ENCODE results near the gene TMEM151B.

The TMEM151B gene

GRCh38 chr6:44224965-44225305 lies 45.3 kb upstream of the TMEM151B start:
- TF ChIP-seq EZH2 (IDR thresholded peaks at IDR 0.05) (no peak), POLR2AphosphoS5 (IDR thresholded peaks at IDR 0.05; ENCODE audit: borderline replicate concordance, low read depth, low read length) (no peak), FOXP2 (optimal IDR thresholded peaks at IDR 0.05; ENCODE audit: control extremely low read depth, extremely low read length, insufficient read depth) (no peak)
- Histone ChIP-seq H3K36me3 (ENCODE audit: insufficient read depth, low read length) (peaks cover 18% of the 10 kb centered on the region; the same call in 1 of the 2 replicates), H3K9ac (ENCODE audit: insufficient read length) (peak overlapping the region; percentile 65), H3K9me3 (ENCODE audit: low read depth, low read length) (no peaks in the 10 kb centered on the region), H3K27ac (no peak overlapping the region), H3K4me3 (peak overlapping the region; percentile 86)
- no peak for DNase-seq (ENCODE audit: low read depth, low spot score)

- peak overlapping the region; percentile 50; the same call in 1 of the 2 replicates for H3K27ac ChIP-seq
- TF ChIP-seq FOXP2 (optimal IDR thresholded peaks at IDR 0.05; ENCODE audit: control extremely low read depth, extremely low read length, insufficient read depth) (no peak), POLR2AphosphoS5 (IDR thresholded peaks at IDR 0.05; ENCODE audit: borderline replicate concordance, low read depth, low read length) (no peak)
- H3K9ac ChIP-seq (ENCODE audit: insufficient read length): peak overlapping the region; percentile 41
- no peak for DNase-seq (ENCODE audit: low read depth, low spot score)
- peaks cover 26% of the 10 kb centered on the region; the same call in 1 of the 2 replicates for H3K36me3 ChIP-seq (ENCODE audit: insufficient read depth, low read length)
- no peaks in the 10 kb centered on the region for H3K9me3 ChIP-seq (ENCODE audit: low read depth, low read length)
- H3K4me3 ChIP-seq: peak overlapping the region; percentile 24; the same call in 1 of the 2 replicates
These were observed 44.5 kb upstream of the TMEM151B start for GRCh38 chr6:44225579-44226325.

GRCh38 chr6:44226368-44227147 lies 43.7 kb upstream of the TMEM151B start:
- peaks cover 34% of the 10 kb centered on the region; the same call in 1 of the 2 replicates for H3K36me3 ChIP-seq (ENCODE audit: insufficient read depth, low read length)
- TF ChIP-seq EZH2 (IDR thresholded peaks at IDR 0.05) (no peak), FOXP2 (optimal IDR thresholded peaks at IDR 0.05; ENCODE audit: control extremely low read depth, extremely low read length, insufficient read depth) (no peak), POLR2AphosphoS5 (IDR thresholded peaks at IDR 0.05; ENCODE audit: borderline replicate concordance, low read depth, low read length) (no peak)
- H3K27ac ChIP-seq: peak overlapping the region; percentile 50; the same call in 1 of the 2 replicates
- H3K9ac ChIP-seq (ENCODE audit: insufficient read length): peak overlapping the region; percentile 41
- no peaks in the 10 kb centered on the region for H3K9me3 ChIP-seq (ENCODE audit: low read depth, low read length)
- no peak for DNase-seq (ENCODE audit: low read depth, low spot score)
- H3K4me3 ChIP-seq: no peak overlapping the region

- Histone ChIP-seq H3K27ac (peak overlapping the region; percentile 7; the same call in 1 of the 2 replicates), H3K9me3 (ENCODE audit: low read depth, low read length) (no peaks in the 10 kb centered on the region), H3K36me3 (ENCODE audit: insufficient read depth, low read length) (peaks cover 40% of the 10 kb centered on the region), H3K4me3 (no peak overlapping the region), H3K9ac (ENCODE audit: insufficient read length) (no peak overlapping the region)
- no peak for DNase-seq (ENCODE audit: low read depth, low spot score)
- TF ChIP-seq FOXP2 (optimal IDR thresholded peaks at IDR 0.05; ENCODE audit: control extremely low read depth, extremely low read length, insufficient read depth) (no peak), POLR2AphosphoS5 (IDR thresholded peaks at IDR 0.05; ENCODE audit: borderline replicate concordance, low read depth, low read length) (no peak), EZH2 (IDR thresholded peaks at IDR 0.05) (no peak)
These were observed 43.0 kb upstream of the TMEM151B start for GRCh38 chr6:44227148-44227793.

- TF ChIP-seq FOXP2 (optimal IDR thresholded peaks at IDR 0.05; ENCODE audit: control extremely low read depth, extremely low read length, insufficient read depth): no peak
- no peak for TF ChIP-seq EZH2 (IDR thresholded peaks at IDR 0.05)
- TF ChIP-seq POLR2AphosphoS5 (IDR thresholded peaks at IDR 0.05; ENCODE audit: borderline replicate concordance, low read depth, low read length): no peak
- Histone ChIP-seq H3K36me3 (ENCODE audit: insufficient read depth, low read length) (peaks cover 47% of the 10 kb centered on the region), H3K9ac (ENCODE audit: insufficient read length) (no peak overlapping the region), H3K4me3 (no peak overlapping the region), H3K27ac (0 out of 2 replicates have a peak overlapping the region, but pooled peaks have one; percentile 7), H3K9me3 (ENCODE audit: low read depth, low read length) (no peaks in the 10 kb centered on the region)
- DNase-seq (ENCODE audit: low read depth, low spot score): no peak
These were observed 42.2 kb upstream of the TMEM151B start for GRCh38 chr6:44228031-44228430.

GRCh38 chr6:44228433-44228832 lies 41.8 kb upstream of the TMEM151B start:
- peaks cover 51% of the 10 kb centered on the region for H3K36me3 ChIP-seq (ENCODE audit: insufficient read depth, low read length)

GRCh38 chr6:44228836-44229235 lies 41.4 kb upstream of the TMEM151B start:
- TF ChIP-seq FOXP2 (optimal IDR thresholded peaks at IDR 0.05; ENCODE audit: control extremely low read depth, extremely low read length, insufficient read depth): no peak
- no peak for TF ChIP-seq POLR2AphosphoS5 (IDR thresholded peaks at IDR 0.05; ENCODE audit: borderline replicate concordance, low read depth, low read length)
- no peak for TF ChIP-seq EZH2 (IDR thresholded peaks at IDR 0.05)
- DNase-seq (ENCODE audit: low read depth, low spot score): no peak
- peaks cover 55% of the 10 kb centered on the region for H3K36me3 ChIP-seq (ENCODE audit: insufficient read depth, low read length)
- no peak overlapping the region for H3K27ac ChIP-seq
- no peak overlapping the region for H3K4me3 ChIP-seq
- H3K9me3 ChIP-seq (ENCODE audit: low read depth, low read length): no peaks in the 10 kb centered on the region
- no peak overlapping the region for H3K9ac ChIP-seq (ENCODE audit: insufficient read length)

More at GRCh38 chr6:44228433-44228832, 41.8 kb upstream of the TMEM151B start:
- H3K9me3 ChIP-seq (ENCODE audit: low read depth, low read length): no peaks in the 10 kb centered on the region
- H3K4me3 ChIP-seq: no peak overlapping the region
- H3K27ac ChIP-seq: no peak overlapping the region
- DNase-seq (ENCODE audit: low read depth, low spot score): no peak
- H3K9ac ChIP-seq (ENCODE audit: insufficient read length): no peak overlapping the region
- TF ChIP-seq EZH2 (IDR thresholded peaks at IDR 0.05) (no peak), FOXP2 (optimal IDR thresholded peaks at IDR 0.05; ENCODE audit: control extremely low read depth, extremely low read length, insufficient read depth) (no peak), POLR2AphosphoS5 (IDR thresholded peaks at IDR 0.05; ENCODE audit: borderline replicate concordance, low read depth, low read length) (no peak)

All from SK-N-MC (cell line).